KOPT-K1 (cell line): ENCODE results near the gene GPR146.

Source experiments
- H3K27ac ChIP-seq: fragments of 200-600 bp; sonication (generic); 2 replicates; pipeline ENCODE4 v1.5.1; 2016; ENCODE audit warnings: antibody characterized with exemption, mild to moderate bottlenecking, low read depth, low read length; ENCODE audit not compliant: poor library complexity, severe bottlenecking
- H3K36me3 ChIP-seq: fragments of 200-600 bp; sonication (generic); 2 replicates; pipeline ENCODE4 v1.5.1; 2017; ENCODE audit warnings: antibody characterized with exemption, mild to moderate bottlenecking, low read length, moderate library complexity; ENCODE audit not compliant: insufficient read depth
- H3K9me3 ChIP-seq: fragments of 200-600 bp; sonication (generic); 2 replicates; pipeline ENCODE4 v1.5.1; 2017; ENCODE audit warnings: antibody characterized with exemption, low read length, mild to moderate bottlenecking; ENCODE audit not compliant: insufficient read depth, poor library complexity, severe bottlenecking

GPR146 gene

GRCh38 chr7:1092161-1092632, 47.9 kb downstream of the GPR146 start:
- H3K36me3 ChIP-seq: peaks cover 6% of the 10 kb centered on the region; the same call in 1 of the 2 replicates
- H3K9me3 ChIP-seq: no peaks in the 10 kb centered on the region
- no peak overlapping the region for H3K27ac ChIP-seq

GRCh38 chr7:1092806-1093501, 48.6 kb downstream of the GPR146 start:
- H3K36me3 ChIP-seq: peaks cover 6% of the 10 kb centered on the region; the same call in 1 of the 2 replicates
- no peak overlapping the region for H3K27ac ChIP-seq
- H3K9me3 ChIP-seq: no peaks in the 10 kb centered on the region

GRCh38 chr7:1093502-1093843, 49.1 kb downstream of the GPR146 start:
- no peaks in the 10 kb centered on the region for H3K9me3 ChIP-seq
- H3K27ac ChIP-seq: no peak overlapping the region
- peaks cover 6% of the 10 kb centered on the region; the same call in 1 of the 2 replicates for H3K36me3 ChIP-seq

GRCh38 chr7:1093916-1094508, 49.7 kb downstream of the GPR146 start:
- no peaks in the 10 kb centered on the region for H3K9me3 ChIP-seq
- H3K27ac ChIP-seq: no peak overlapping the region
- peaks cover 6% of the 10 kb centered on the region; the same call in 1 of the 2 replicates for H3K36me3 ChIP-seq

GRCh38 chr7:1094870-1095269, 50.5 kb downstream of the GPR146 start:
- H3K27ac ChIP-seq: no peak overlapping the region
- H3K9me3 ChIP-seq: no peaks in the 10 kb centered on the region
- H3K36me3 ChIP-seq: peaks cover 6% of the 10 kb centered on the region; the same call in 1 of the 2 replicates

GRCh38 chr7:1095621-1096155, 51.3 kb downstream of the GPR146 start:
- H3K36me3 ChIP-seq: peaks cover 6% of the 10 kb centered on the region; the same call in 1 of the 2 replicates
- no peaks in the 10 kb centered on the region for H3K9me3 ChIP-seq
- H3K27ac ChIP-seq: no peak overlapping the region

- H3K36me3 ChIP-seq: peaks cover 6% of the 10 kb centered on the region; the same call in 1 of the 2 replicates
- no peaks in the 10 kb centered on the region for H3K9me3 ChIP-seq
- no peak overlapping the region for H3K27ac ChIP-seq
Observed at GRCh38 chr7:1096156-1097119, 52.1 kb downstream of the GPR146 start.

GRCh38 chr7:1097120-1097504, 52.8 kb downstream of the GPR146 start:
- H3K9me3 ChIP-seq: no peaks in the 10 kb centered on the region
- no peak overlapping the region for H3K27ac ChIP-seq
- peaks cover 2% of the 10 kb centered on the region; the same call in 1 of the 2 replicates for H3K36me3 ChIP-seq

- Histone ChIP-seq H3K36me3 (no peaks in the 10 kb centered on the region), H3K9me3 (no peaks in the 10 kb centered on the region), H3K27ac (no peak overlapping the region)
Observed at GRCh38 chr7:1098243-1099153, 54.2 kb downstream of the GPR146 start.

GRCh38 chr7:1099154-1099542, 54.8 kb downstream of the GPR146 start:
- Histone ChIP-seq H3K9me3 (no peaks in the 10 kb centered on the region), H3K36me3 (no peaks in the 10 kb centered on the region), H3K27ac (no peak overlapping the region)

- H3K27ac ChIP-seq: no peak overlapping the region
- H3K9me3 ChIP-seq: no peaks in the 10 kb centered on the region
- H3K36me3 ChIP-seq: no peaks in the 10 kb centered on the region
Observed at GRCh38 chr7:1099637-1100036, 55.3 kb downstream of the GPR146 start.

- H3K36me3 ChIP-seq: no peaks in the 10 kb centered on the region
- H3K27ac ChIP-seq: no peak overlapping the region
- H3K9me3 ChIP-seq: no peaks in the 10 kb centered on the region
Observed at GRCh38 chr7:1100386-1100785, 56.0 kb downstream of the GPR146 start.

- Histone ChIP-seq H3K9me3 (no peaks in the 10 kb centered on the region), H3K27ac (no peak overlapping the region), H3K36me3 (no peaks in the 10 kb centered on the region)
Observed at GRCh38 chr7:1100834-1101562, 56.7 kb downstream of the GPR146 start.
